B cell (primary cell): Measurements from ENCODE around the gene ZNF827. TPM values are rescaled to one million over a fixed set of nuclear protein-coding genes. Genes with fewer than 3 reads are reported as not detected.

Experiments used
- ATAC-seq: fragments of 200-7000 bp; cut with Tn5 transposase; one replicate; pipeline ENCODE4 v1.10.0; 2021; ENCODE audit warnings: low read depth, mild to moderate bottlenecking, moderate number of reproducible peaks, moderate library complexity
- CTCF ChIA-PET: fragments of 350-600 bp; sonication (Branson Sonifier 250); formaldehyde crosslinking; loops from one replicate; lab custom pipeline; 2021; ENCODE audit warnings: antibody characterized with exemption, inconsistent platforms; lab: Charles Lee
- POLR2A ChIA-PET: fragments of 350-600 bp; sonication (Branson Sonifier 250); formaldehyde crosslinking; loops from one replicate; lab custom pipeline; 2021; ENCODE audit warnings: antibody characterized with exemption; lab: Charles Lee
- DNase-seq: peaks from one replicate; pipeline ENCODE4 v3.0.0; 2013
- H2AFZ ChIP-seq: 2 replicates; pipeline ENCODE4 v1.6.1; 2012; ENCODE audit warnings: mild to moderate bottlenecking, low read depth, low read length; ENCODE audit not compliant: insufficient read depth, poor library complexity, severe bottlenecking
- H3K27ac ChIP-seq, 2 donors: 1 replicate in 1 of 2; 2 replicates in 1 of 2; pipeline ENCODE4 v1.5.1; 2012 to 2013; ENCODE audit warnings: low read length in 2 of 2, mild to moderate bottlenecking in 2 of 2, moderate library complexity in 1 of 2
- H3K27me3 ChIP-seq, 4 experiments: fragments of 200-600 bp in 1 of 4; sonication (generic) in 1 of 4; replicated peaks in 1 of 4; 1 replicate in 2 of 4; 2 replicates in 2 of 4; pipeline versions ENCODE4 v1.6.1 to v1.7.0; 2013 to 2016; ENCODE audit warnings: low read length in 3 of 4, mild to moderate bottlenecking in 2 of 4, mixed read lengths in 1 of 4, moderate library complexity in 1 of 4; ENCODE audit not compliant: insufficient read depth in 4 of 4, control insufficient read depth in 3 of 4; ENCODE audit errors: control extremely low read depth in 1 of 4
- H3K36me3 ChIP-seq, 2 experiments: replicated peaks in 1 of 2; 1 replicate in 1 of 2; 2 replicates in 1 of 2; pipeline versions ENCODE4 v1.6.1 to v1.7.1; 2013; ENCODE audit warnings: low read length in 1 of 2; ENCODE audit not compliant: insufficient read depth in 2 of 2, control insufficient read depth in 1 of 2; ENCODE audit errors: control extremely low read depth in 1 of 2, extremely low read depth in 1 of 2
- H3K4me1 ChIP-seq, 2 donors: fragments of 200-600 bp in 1 of 2; sonication (generic) in 1 of 2; 1 replicate in 1 of 2; 2 replicates in 1 of 2; pipeline versions ENCODE4 v1.5.1 to v1.6.1; 2013 to 2017; ENCODE audit warnings: low read length in 2 of 2; ENCODE audit not compliant: control insufficient read depth in 2 of 2, insufficient read depth in 2 of 2
- H3K4me2 ChIP-seq: replicated peaks from 2 replicates; pipeline ENCODE3; 2012; ENCODE audit warnings: mild to moderate bottlenecking, low read depth, low read length; ENCODE audit not compliant: poor library complexity, severe bottlenecking
- H3K4me3 ChIP-seq, 5 experiments: fragments of 200-600 bp in 1 of 5; sonication (generic) in 1 of 5; 1 replicate in 3 of 5; 2 replicates in 2 of 5; pipeline versions ENCODE4 v1.5.1 to v1.7.0; 2011 to 2016; ENCODE audit warnings: low read length in 4 of 5, mild to moderate bottlenecking in 4 of 5, low read depth in 2 of 5, control low read depth in 1 of 5, moderate library complexity in 1 of 5; ENCODE audit not compliant: insufficient read depth in 1 of 5; ENCODE audit errors: control extremely low read depth in 1 of 5, extremely low read depth in 1 of 5
- H3K79me2 ChIP-seq: fragments of 200-600 bp; sonication (generic); one replicate; pipeline ENCODE4 v1.6.0; 2016; ENCODE audit warnings: low read length; ENCODE audit not compliant: control insufficient read depth, insufficient read depth
- H3K9ac ChIP-seq: fragments of 200-600 bp; sonication (generic); 2 replicates; pipeline ENCODE4 v1.6.1; 2017; ENCODE audit warnings: mild to moderate bottlenecking, low read length, moderate library complexity
- H3K9me3 ChIP-seq, 3 donors: one replicate each; pipeline versions ENCODE4 v1.6.1 to v1.7.1; 2013; ENCODE audit warnings: low read length in 2 of 3; ENCODE audit not compliant: control insufficient read depth in 2 of 3, insufficient read depth in 1 of 3; ENCODE audit errors: control extremely low read depth in 1 of 3
- H4K20me1 ChIP-seq: 2 replicates; pipeline ENCODE4 v1.6.0; 2012; ENCODE audit warnings: mild to moderate bottlenecking, low read length; ENCODE audit not compliant: insufficient read depth, control insufficient read depth, poor library complexity, severe bottlenecking
- H3K27ac Mint-ChIP-seq: one replicate; pipeline ENCODE4 v1.8.0; 2021; ENCODE audit warnings: mixed read lengths
- H3K27me3 Mint-ChIP-seq: one replicate; pipeline ENCODE4 v1.8.0; 2021; ENCODE audit warnings: mixed read lengths
- H3K4me1 Mint-ChIP-seq: one replicate; pipeline ENCODE4 v1.8.0; 2021; ENCODE audit warnings: mixed read lengths
- H3K4me3 Mint-ChIP-seq: one replicate; pipeline ENCODE4 v1.8.0; 2021; ENCODE audit warnings: mixed read lengths
- H3K9me3 Mint-ChIP-seq: one replicate; pipeline ENCODE4 v1.8.0; 2022; ENCODE audit warnings: mixed read lengths; ENCODE audit not compliant: insufficient read depth
- CTCF ChIP-seq: fragments of 200-600 bp; IDR thresholded peaks from one replicate; pipeline ENCODE4 v1.8.0; 2022; ENCODE audit warnings: antibody characterized with exemption, mild to moderate bottlenecking
- EZH2 ChIP-seq: IDR thresholded peaks from 2 replicates; pipeline ENCODE4 v1.6.1; 2012; ENCODE audit warnings: borderline replicate concordance, low read depth, mild to moderate bottlenecking, moderate library complexity, low read length; ENCODE audit not compliant: insufficient read depth, poor library complexity, severe bottlenecking
- WGBS: methylation state at CpG from one replicate; pipeline ENCODE4 v1.1.5; 2013; ENCODE audit warnings: missing lambda C conversion rate; ENCODE audit not compliant: insufficient coverage; 5-methylcytosine and 5-hydroxymethylcytosine counted together
- intact Hi-C: fragments of 100-400 bp; cut with micrococcal nuclease; formaldehyde crosslinking; loops from one replicate; pipeline ENCODE4 v1.10.0; 2022
- polyA plus RNA-seq: library from polyadenylated mRNA; depleted of rRNA; stranded (reverse); fragments of >200 nt; gene quantifications from 2 replicates; pipeline ENCODE4 v1.2.3, GENCODE V29; 2012
- total RNA-seq, 2 donors: library from RNA; stranded (reverse); fragments of 120-200 nt in 1 of 2; gene quantifications; 1 replicate in 1 of 2; 2 replicates in 1 of 2; pipeline versions ENCODE4 v1.2.3 to v1.2.4, GENCODE V29; 2013 to 2022

Gene ZNF827
- total and polyA plus RNA-seq, 2 donors (not counting 1 experiment from before 2014, with no cell fraction given) = 20.6 to 30.1 TPM

DNA sequence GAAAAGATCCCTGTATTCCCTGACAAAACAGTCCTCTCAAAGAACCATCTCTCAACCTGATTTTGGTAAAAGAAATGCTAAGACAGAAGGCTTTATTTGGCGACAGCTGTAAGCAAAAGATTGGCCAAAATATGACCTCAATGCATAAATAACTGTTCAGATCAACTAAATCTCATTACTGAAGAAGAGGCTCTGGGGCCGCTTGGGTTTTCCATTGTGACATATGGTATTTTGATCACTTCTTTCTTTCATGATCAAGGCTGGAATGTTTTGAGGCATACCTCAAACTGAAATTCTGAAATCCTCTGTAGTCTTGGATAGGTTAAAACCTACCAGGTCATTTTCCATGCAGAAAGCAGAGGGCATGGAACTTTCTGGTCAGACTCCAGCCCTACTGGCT is 152.4 kb downstream of the ZNF827 start:
- Histone ChIP-seq H2AFZ (no peak overlapping the region), H3K4me1 (no peaks in the 10 kb centered on the region), H3K9me3 (no peaks in the 10 kb centered on the region), H3K36me3 (peaks cover 0 to 5% of the 10 kb centered on the region in 2 experiments), H3K4me2 (no peak overlapping the region), H3K9ac (no peak overlapping the region), H3K27ac (no peak overlapping the region), H3K27me3 (no peaks in the 10 kb centered on the region), H4K20me1 (no peaks in the 10 kb centered on the region), H3K79me2 (no peaks in the 10 kb centered on the region), H3K4me3 (no peak overlapping the region)
- Mint-ChIP-seq H3K4me1 (no peaks in the 10 kb centered on the region), H3K9me3 (peaks cover 3% of the 10 kb centered on the region), H3K27me3 (no peaks in the 10 kb centered on the region), H3K27ac (no peak overlapping the region), H3K4me3 (no peak overlapping the region)
- TF ChIP-seq EZH2 = no peak
- TF ChIP-seq CTCF = no peak
- no peak for ATAC-seq
- ChIA-PET CTCF (no interaction called here), POLR2A (no interaction called here)
- no peak for DNase-seq
- intact Hi-C loops = no loop called here
- no CpG with 5 or more reads among the region's 2 CpGs for WGBS

GRCh38 chr4:145785391-145786008 is 153.1 kb downstream of the ZNF827 start:
- no peak overlapping the region for H3K4me2 ChIP-seq

More at GRCh38 chr4:145785391-145786008, 153.1 kb downstream of the ZNF827 start:
- WGBS = 100% methylated on average over 1 of the region's 2 CpGs
- Mint-ChIP-seq H3K27ac (no peak overlapping the region), H3K27me3 (no peaks in the 10 kb centered on the region), H3K4me3 (no peak overlapping the region), H3K9me3 (peaks cover 3% of the 10 kb centered on the region), H3K4me1 (no peaks in the 10 kb centered on the region)
- Histone ChIP-seq H3K4me1 (no peaks in the 10 kb centered on the region), H2AFZ (no peak overlapping the region), H3K79me2 (no peaks in the 10 kb centered on the region), H3K27ac (no peak overlapping the region), H3K4me3 (no peak overlapping the region), H4K20me1 (no peaks in the 10 kb centered on the region), H3K27me3 (no peaks in the 10 kb centered on the region), H3K36me3 (peaks cover 0 to 5% of the 10 kb centered on the region in 2 experiments), H3K9ac (no peak overlapping the region), H3K9me3 (no peaks in the 10 kb centered on the region)
- intact Hi-C loops = no loop called here
- ChIA-PET CTCF (no interaction called here), POLR2A (no interaction called here)
- ATAC-seq (no peak), DNase-seq (no peak)
- TF ChIP-seq CTCF = no peak
- no peak for TF ChIP-seq EZH2
